Measurements from ENCODE around the gene TENT4B.
A peak's percentile ranks its signal among the peaks of the same experiment; 100 is the strongest.

The TENT4B gene

GRCh38 chr16:50195756-50196155 lies 42.6 kb downstream of the TENT4B start:
- DNase-seq (ENCODE audit: low read depth), result no peak

GRCh38 chr16:50197582-50197981 lies 44.5 kb downstream of the TENT4B start:
- no peak for DNase-seq (ENCODE audit: low read depth)

- no peak for DNase-seq (ENCODE audit: low read depth)
Measured at GRCh38 chr16:50198802-50199403, 45.8 kb downstream of the TENT4B start.

- no peak for DNase-seq (ENCODE audit: low read depth)
Measured at GRCh38 chr16:50201787-50202186, 48.7 kb downstream of the TENT4B start.

GRCh38 chr16:50202926-50203624 lies 50.0 kb downstream of the TENT4B start:
- peak; percentile 91 for DNase-seq (ENCODE audit: low read depth)

GRCh38 chr16:50203681-50204080 lies 50.6 kb downstream of the TENT4B start:
- DNase-seq (ENCODE audit: low read depth), result no peak

GRCh38 chr16:50204453-50205108 lies 51.5 kb downstream of the TENT4B start:
- no peak for DNase-seq (ENCODE audit: low read depth)

GRCh38 chr16:50207652-50208051 lies 54.5 kb downstream of the TENT4B start:
- no peak for DNase-seq (ENCODE audit: low read depth)

- no peak for DNase-seq (ENCODE audit: low read depth)
Measured at GRCh38 chr16:50208460-50208931, 55.4 kb downstream of the TENT4B start.

- DNase-seq (ENCODE audit: low read depth), result no peak
Measured at GRCh38 chr16:50209546-50210265, 56.6 kb downstream of the TENT4B start.

GRCh38 chr16:50210266-50211038 lies 57.3 kb downstream of the TENT4B start:
- peak; percentile 48 for DNase-seq (ENCODE audit: low read depth)

GRCh38 chr16:50213939-50214519 lies 60.9 kb downstream of the TENT4B start:
- DNase-seq (ENCODE audit: low read depth), result peak; percentile 51

- no peak for DNase-seq (ENCODE audit: low read depth)
Measured at GRCh38 chr16:50215680-50216079, 62.6 kb downstream of the TENT4B start.

GRCh38 chr16:50216231-50216630 lies 63.1 kb downstream of the TENT4B start:
- DNase-seq (ENCODE audit: low read depth), result no peak

- DNase-seq (ENCODE audit: low read depth), result no peak
Measured at GRCh38 chr16:50219402-50219975, 66.4 kb downstream of the TENT4B start.

- no peak for DNase-seq (ENCODE audit: low read depth)
Measured at GRCh38 chr16:50224286-50224685, 71.2 kb downstream of the TENT4B start.

- no peak for DNase-seq (ENCODE audit: low read depth)
Measured at GRCh38 chr16:50227120-50227519, 74.0 kb downstream of the TENT4B start.

GRCh38 chr16:50227665-50228064 lies 74.6 kb downstream of the TENT4B start:
- DNase-seq (ENCODE audit: low read depth), result no peak

- DNase-seq (ENCODE audit: low read depth), result no peak
Measured at GRCh38 chr16:50228364-50228868, 75.3 kb downstream of the TENT4B start.

GRCh38 chr16:50229149-50229726 lies 76.1 kb downstream of the TENT4B start:
- DNase-seq (ENCODE audit: low read depth), result no peak

Data from HS-27A (cell line).